T-cell (primary cell): Measurements from ENCODE around the gene MAPT. TPM values are rescaled to one million over a fixed set of nuclear protein-coding genes. Genes with fewer than 3 reads are reported as not detected.

Experiments
- ATAC-seq, 4 experiments: fragments of 200-7000 bp in 3 of 4; fragments of 150-1000 bp in 1 of 4; cut with Tn5 transposase; replicated peaks in 1 of 4; 1 replicate in 3 of 4; 2 replicates in 1 of 4; pipeline ENCODE4 v1.10.0; 2021; ENCODE audit warnings: moderate library complexity in 3 of 4, mild to moderate bottlenecking in 2 of 4, moderate number of reproducible peaks in 1 of 4
- CTCF ChIA-PET, 2 donors: fragments of 300-600 bp; sonication (Branson Sonifier 250); formaldehyde crosslinking; loops; one replicate each; lab custom pipeline; 2022; ENCODE audit warnings: antibody characterized with exemption in 2 of 2; lab: Charles Lee
- POLR2A ChIA-PET, 2 donors: fragments of 300-600 bp; sonication (Branson Sonifier 250); formaldehyde crosslinking; loops; one replicate each; lab custom pipeline; 2022; ENCODE audit warnings: antibody characterized with exemption in 2 of 2; lab: Charles Lee
- DNase-seq, 35 experiments: peaks; one replicate each; pipeline versions ENCODE4 v3.0.0 to v3.0.0-alpha.2; 2013 to 2023
- H3K27ac ChIP-seq: one replicate; pipeline ENCODE4 v1.5.1; 2013; ENCODE audit warnings: low read length
- H3K27me3 ChIP-seq, 2 experiments: replicated peaks in 1 of 2; 1 replicate in 1 of 2; 2 replicates in 1 of 2; pipeline versions ENCODE4 v1.6.1 to v1.7.0; 2013; ENCODE audit warnings: low read length in 1 of 2, mixed read lengths in 1 of 2; ENCODE audit not compliant: control insufficient read depth in 2 of 2, insufficient read depth in 2 of 2; ENCODE audit errors: extremely low read depth in 1 of 2
- H3K36me3 ChIP-seq, 2 donors: 1 replicate in 1 of 2; 2 replicates in 1 of 2; pipeline versions ENCODE4 v1.6.1 to v1.7.0; 2013; ENCODE audit warnings: low read length in 1 of 2; ENCODE audit not compliant: control insufficient read depth in 2 of 2, insufficient read depth in 1 of 2; ENCODE audit errors: extremely low read depth in 1 of 2
- H3K4me1 ChIP-seq, 2 experiments: 1 replicate in 1 of 2; 2 replicates in 1 of 2; pipeline versions ENCODE4 v1.6.1 to v1.7.0; 2013; ENCODE audit warnings: low read length in 2 of 2, mixed read lengths in 1 of 2; ENCODE audit not compliant: insufficient read depth in 2 of 2, control insufficient read depth in 1 of 2; ENCODE audit errors: extremely low read depth in 1 of 2
- H3K4me3 ChIP-seq, 2 donors: 1 replicate in 1 of 2; 2 replicates in 1 of 2; pipeline versions ENCODE4 v1.5.1 to v1.7.0; 2013; ENCODE audit warnings: mild to moderate bottlenecking in 2 of 2, low read length in 1 of 2, moderate library complexity in 1 of 2; ENCODE audit not compliant: control insufficient read depth in 1 of 2; ENCODE audit errors: extremely low read depth in 1 of 2
- H3K9me3 ChIP-seq: 2 replicates; pipeline ENCODE4 v1.7.0; 2013
- H3K27ac Mint-ChIP-seq, 2 donors: one replicate each; pipeline ENCODE4 v1.8.0; 2020 to 2021; ENCODE audit warnings: mild to moderate bottlenecking in 2 of 2, mixed read lengths in 2 of 2
- H3K27me3 Mint-ChIP-seq, 2 donors: one replicate each; pipeline ENCODE4 v1.8.0; 2021 to 2022; ENCODE audit warnings: mixed read lengths in 2 of 2
- H3K36me3 Mint-ChIP-seq: one replicate; pipeline ENCODE4 v1.8.0; 2021; ENCODE audit warnings: mixed read lengths
- H3K4me1 Mint-ChIP-seq, 3 donors: one replicate each; pipeline ENCODE4 v1.8.0; 2020 to 2022; ENCODE audit warnings: mixed read lengths in 3 of 3, mild to moderate bottlenecking in 1 of 3
- H3K4me3 Mint-ChIP-seq, 3 donors: one replicate each; pipeline ENCODE4 v1.8.0; 2020 to 2022; ENCODE audit warnings: mild to moderate bottlenecking in 3 of 3, mixed read lengths in 3 of 3, moderate library complexity in 3 of 3
- H3K9me3 Mint-ChIP-seq, 3 donors: one replicate each; pipeline ENCODE4 v1.8.0; 2020 to 2022; ENCODE audit warnings: mixed read lengths in 3 of 3
- WGBS: methylation state at CpG from one replicate; pipeline ENCODE4 v1.1.5; 2013; ENCODE audit warnings: missing lambda C conversion rate; ENCODE audit not compliant: insufficient coverage; 5-methylcytosine and 5-hydroxymethylcytosine counted together
- total RNA-seq, 35 experiments: library from RNA in 6 of 35; stranded (reverse) in 6 of 35; fragments of 120-200 nt in 1 of 35; gene quantifications; one replicate each; pipeline versions ENCODE4 v1.2.1 to v1.2.4 and lab custom pipeline; 2013 to 2026

Gene MAPT
- total RNA-seq, 5 donors from 2014 or later (not counting 1 experiment from before 2014, with no cell fraction given) = 0.86 to 1.8 (median 1.2) TPM

DNA sequence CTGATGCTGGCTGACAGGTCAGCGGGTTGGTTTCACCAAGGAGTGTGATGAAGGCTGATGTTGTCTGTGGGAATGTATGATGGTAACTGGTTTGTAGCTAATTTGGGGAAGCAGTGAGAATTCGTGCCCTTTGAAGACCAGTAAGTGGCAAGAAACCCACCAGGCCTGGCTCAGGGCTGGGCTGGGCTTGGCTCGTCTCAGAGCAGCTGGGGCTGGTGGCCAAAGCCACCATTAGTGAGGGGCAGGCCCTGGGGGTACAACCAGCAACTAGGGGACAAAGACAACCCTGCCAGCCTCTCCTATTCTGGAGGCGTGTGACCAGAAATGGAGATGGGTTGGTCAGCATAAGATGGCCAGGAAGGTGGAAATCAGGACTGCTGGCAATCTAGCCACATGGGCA lies 91.7 kb downstream of the MAPT start:
- no peaks in the 10 kb centered on the region for H3K4me1 ChIP-seq
- WGBS = 78% methylated on average over 4 of the region's 4 CpGs
- no peak for ATAC-seq

DNA sequence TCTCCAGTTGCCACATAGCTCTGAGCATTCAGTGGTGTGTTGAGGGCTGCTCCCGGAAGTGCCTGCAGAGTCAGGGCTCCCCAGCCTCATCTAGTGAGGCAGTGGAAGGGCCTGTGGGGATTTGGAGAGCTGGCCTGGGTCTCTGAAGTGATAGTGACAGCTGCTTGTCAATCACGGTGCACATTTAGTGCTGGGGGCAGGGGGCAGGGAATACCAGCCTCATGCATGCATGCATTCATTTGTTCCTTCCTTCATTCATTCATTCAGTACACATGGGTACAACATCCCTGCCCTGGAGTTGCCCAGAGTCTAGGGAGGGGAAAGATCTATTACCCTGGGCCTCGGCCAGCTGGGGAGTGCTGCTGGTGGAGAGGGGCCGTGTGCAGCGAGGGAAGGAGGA lies 93.4 kb downstream of the MAPT start:
- H3K9me3 Mint-ChIP-seq = no peaks in the 10 kb centered on the region
- no peaks in the 10 kb centered on the region for H3K36me3 Mint-ChIP-seq
- ATAC-seq (no peak), DNase-seq (no peak)
- Histone ChIP-seq H3K27ac (no peak overlapping the region), H3K27me3 (peaks cover 0 to 20% of the 10 kb centered on the region in 2 experiments), H3K4me3 (no peak overlapping the region), H3K9me3 (no peaks in the 10 kb centered on the region), H3K4me1 (no peaks in the 10 kb centered on the region), H3K36me3 (no peaks in the 10 kb centered on the region)
- H3K4me3 Mint-ChIP-seq = no peak overlapping the region
- no peaks in the 10 kb centered on the region for H3K27me3 Mint-ChIP-seq
- no CpG with 5 or more reads among the region's 5 CpGs for WGBS
- POLR2A ChIA-PET = interaction anchor here in 1 of 2 donors (0.5 kb wide), 1 partner anchor 150 kb away, joined by 3 read pairs; no protein-coding TSS in a partner anchor
- H3K4me1 Mint-ChIP-seq = peaks cover 0 to 6% (median 0%) of the 10 kb centered on the region in 3 donors
- H3K27ac Mint-ChIP-seq = no peak overlapping the region
- CTCF ChIA-PET = no interaction called here

More for the DNA sequence above, 91.7 kb downstream of the MAPT start:
- Mint-ChIP-seq H3K4me3 (no peak overlapping the region), H3K27me3 (no peaks in the 10 kb centered on the region), H3K4me1 (peaks cover 0 to 6% (median 0%) of the 10 kb centered on the region in 3 donors), H3K9me3 (no peaks in the 10 kb centered on the region), H3K27ac (no peak overlapping the region), H3K36me3 (no peaks in the 10 kb centered on the region)
- Histone ChIP-seq H3K36me3 (no peaks in the 10 kb centered on the region), H3K27me3 (peaks cover 0 to 25% of the 10 kb centered on the region in 2 experiments), H3K9me3 (no peaks in the 10 kb centered on the region), H3K4me3 (no peak overlapping the region), H3K27ac (no peak overlapping the region)
- no peak for DNase-seq
- ChIA-PET POLR2A (no interaction called here), CTCF (no interaction called here)

DNA sequence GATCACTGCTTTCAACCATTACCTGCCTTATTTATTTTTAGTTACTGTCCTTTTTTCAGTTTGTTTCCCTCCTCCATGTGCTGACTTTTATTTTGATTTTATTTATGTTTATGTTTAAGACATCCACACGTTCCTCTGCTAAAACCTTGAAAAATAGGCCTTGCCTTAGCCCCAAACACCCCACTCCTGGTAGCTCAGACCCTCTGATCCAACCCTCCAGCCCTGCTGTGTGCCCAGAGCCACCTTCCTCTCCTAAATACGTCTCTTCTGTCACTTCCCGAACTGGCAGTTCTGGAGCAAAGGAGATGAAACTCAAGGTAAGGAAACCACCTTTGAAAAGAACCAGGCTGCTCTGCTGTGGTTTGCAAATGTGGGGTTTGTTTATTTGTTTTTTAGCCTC lies 95.4 kb downstream of the MAPT start:
- no CpG with 5 or more reads among the region's 3 CpGs for WGBS
- Mint-ChIP-seq H3K9me3 (no peaks in the 10 kb centered on the region), H3K4me1 (peaks cover 0 to 6% (median 0%) of the 10 kb centered on the region in 3 donors), H3K27ac (no peak overlapping the region), H3K27me3 (no peaks in the 10 kb centered on the region), H3K4me3 (no peak overlapping the region), H3K36me3 (no peaks in the 10 kb centered on the region)
- Histone ChIP-seq H3K9me3 (no peaks in the 10 kb centered on the region), H3K4me1 (no peaks in the 10 kb centered on the region), H3K36me3 (no peaks in the 10 kb centered on the region), H3K27ac (no peak overlapping the region), H3K4me3 (no peak overlapping the region), H3K27me3 (peaks cover 0 to 12% of the 10 kb centered on the region in 2 experiments)
- ATAC-seq = no peak
- ChIA-PET CTCF (no interaction called here), POLR2A (no interaction called here)
- no peak for DNase-seq

DNA sequence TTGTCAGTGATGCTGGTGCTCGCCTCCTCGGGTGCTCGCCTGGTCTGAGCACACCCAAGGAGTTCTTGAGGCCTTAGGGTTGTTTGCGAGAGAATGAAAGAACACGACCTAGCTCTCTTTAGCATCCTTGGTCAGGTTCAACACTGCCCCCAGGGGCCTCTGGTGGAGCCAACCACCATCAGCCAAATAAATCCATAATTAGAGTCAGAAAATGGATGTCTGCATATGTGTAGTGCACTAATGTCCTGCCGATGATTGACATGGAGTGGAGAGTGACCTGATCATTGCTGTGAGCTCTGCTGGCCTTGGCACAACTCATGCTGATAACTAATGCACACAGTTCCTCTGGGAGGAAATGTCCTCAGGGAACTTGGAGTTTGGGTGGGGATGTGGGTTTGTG lies 96.5 kb downstream of the MAPT start:
- POLR2A ChIA-PET = interaction anchor here in 1 of 2 donors (0.6 kb wide), 1 partner anchor 72 kb away, joined by 9 read pairs; no protein-coding TSS in a partner anchor
- H3K27ac Mint-ChIP-seq = no peak overlapping the region
- H3K27me3 Mint-ChIP-seq = no peaks in the 10 kb centered on the region
- no peak overlapping the region for H3K4me3 Mint-ChIP-seq
- DNase-seq (no peak), ATAC-seq (no peak)
- no peaks in the 10 kb centered on the region for H3K36me3 ChIP-seq
- H3K4me3 ChIP-seq = no peak overlapping the region
- peaks cover 0 to 12% of the 10 kb centered on the region in 2 experiments for H3K27me3 ChIP-seq
- H3K27ac ChIP-seq = no peak overlapping the region
- no peaks in the 10 kb centered on the region for H3K36me3 Mint-ChIP-seq
- no peaks in the 10 kb centered on the region for H3K4me1 ChIP-seq
- H3K4me1 Mint-ChIP-seq = peaks cover 0 to 1% (median 0%) of the 10 kb centered on the region in 3 donors
- no peaks in the 10 kb centered on the region for H3K9me3 Mint-ChIP-seq
- 93% methylated on average over 4 of the region's 6 CpGs for WGBS
- no peaks in the 10 kb centered on the region for H3K9me3 ChIP-seq
- CTCF ChIA-PET = interaction anchor here in 1 of 2 donors (0.6 kb wide), 1 partner anchor 202 kb away, joined by 3 read pairs; no protein-coding TSS in a partner anchor

DNA sequence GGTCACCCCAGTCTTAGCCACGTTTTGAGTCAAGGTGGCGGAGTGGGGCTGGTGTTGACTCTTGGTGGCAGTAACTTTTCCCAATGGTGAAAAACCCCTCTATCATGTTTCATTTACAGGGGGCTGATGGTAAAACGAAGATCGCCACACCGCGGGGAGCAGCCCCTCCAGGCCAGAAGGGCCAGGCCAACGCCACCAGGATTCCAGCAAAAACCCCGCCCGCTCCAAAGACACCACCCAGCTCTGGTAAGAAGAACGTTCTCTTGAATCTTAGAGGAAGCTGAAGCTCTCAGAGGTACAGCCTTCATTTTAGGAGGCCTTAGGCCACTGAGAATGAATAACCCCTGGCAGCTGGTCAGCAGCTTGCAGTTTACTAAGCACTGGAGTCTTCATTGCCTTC lies 97.0 kb downstream of the MAPT start:
- H3K9me3 Mint-ChIP-seq = no peaks in the 10 kb centered on the region
- Histone ChIP-seq H3K4me1 (no peaks in the 10 kb centered on the region), H3K27me3 (peaks cover 0 to 12% of the 10 kb centered on the region in 2 experiments), H3K36me3 (no peaks in the 10 kb centered on the region), H3K4me3 (no peak overlapping the region), H3K27ac (no peak overlapping the region), H3K9me3 (no peaks in the 10 kb centered on the region)
- ATAC-seq (no peak), DNase-seq (no peak)
- H3K4me3 Mint-ChIP-seq = no peak overlapping the region
- no peaks in the 10 kb centered on the region for H3K27me3 Mint-ChIP-seq
- WGBS = 86% methylated on average over 8 of the region's 10 CpGs
- no peaks in the 10 kb centered on the region for H3K36me3 Mint-ChIP-seq
- ChIA-PET POLR2A (interaction anchor here in 1 of 2 donors (0.6 kb wide), 2 partner anchors 12 to 72 kb away, joined by 5 to 9 read pairs; no protein-coding TSS in a partner anchor), CTCF (no interaction called here)
- H3K27ac Mint-ChIP-seq = no peak overlapping the region
- no peaks in the 10 kb centered on the region for H3K4me1 Mint-ChIP-seq

DNA sequence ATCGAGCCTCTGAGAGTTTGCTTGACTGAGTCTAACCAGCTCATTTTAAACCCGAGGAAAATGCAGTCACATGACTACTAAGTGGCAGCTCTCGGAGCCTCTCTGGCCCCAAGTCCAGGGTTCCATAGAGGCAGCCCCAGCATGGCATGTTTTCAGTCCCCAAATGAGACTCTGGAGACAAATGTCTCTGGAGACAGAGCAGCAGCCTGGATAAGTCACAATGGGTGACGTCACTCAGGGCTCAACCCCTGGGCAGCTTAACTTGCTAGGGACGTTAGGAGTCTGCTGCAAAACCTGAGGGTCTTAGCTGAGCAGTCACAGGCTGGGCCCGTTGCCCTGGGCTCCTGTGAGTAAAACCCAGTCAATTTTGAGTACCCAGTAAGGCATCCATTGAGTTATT lies 97.8 kb downstream of the MAPT start:
- 57% methylated on average over 6 of the region's 6 CpGs for WGBS

More for the DNA sequence above, 97.8 kb downstream of the MAPT start:
- Histone ChIP-seq H3K27me3 (peaks cover 0 to 12% of the 10 kb centered on the region in 2 experiments), H3K4me3 (no peak overlapping the region), H3K9me3 (no peaks in the 10 kb centered on the region), H3K27ac (no peak overlapping the region), H3K4me1 (no peaks in the 10 kb centered on the region), H3K36me3 (no peaks in the 10 kb centered on the region)
- DNase-seq (no peak), ATAC-seq (no peak)
- Mint-ChIP-seq H3K4me1 (no peaks in the 10 kb centered on the region), H3K4me3 (no peak overlapping the region), H3K27me3 (no peaks in the 10 kb centered on the region), H3K27ac (no peak overlapping the region), H3K36me3 (no peaks in the 10 kb centered on the region), H3K9me3 (no peaks in the 10 kb centered on the region)
- POLR2A ChIA-PET = interaction anchor here in 1 of 2 donors (0.6 kb wide), 1 partner anchor 13 kb away, joined by 5 read pairs; no protein-coding TSS in a partner anchor
- CTCF ChIA-PET = interaction anchor here in 1 of 2 donors (0.6 kb wide), 1 partner anchor 79 kb away, joined by 3 read pairs; no protein-coding TSS in a partner anchor
